Activated B cell treated with CpG ODN at 0.5 μM for 24 hours (primary cell): ENCODE results near the gene PIK3C2G. TPM values are rescaled to one million over a fixed set of nuclear protein-coding genes. Genes with fewer than 3 reads are reported as not detected.

Experiments used
- ATAC-seq: fragments of 200-7000 bp; cut with Tn5 transposase; one replicate; pipeline ENCODE4 v1.10.0; 2021; ENCODE audit warnings: low read depth, mild to moderate bottlenecking, moderate library complexity
- CTCF ChIA-PET: fragments of 350-600 bp; sonication (Branson Sonifier 250); formaldehyde crosslinking; loops from one replicate; lab custom pipeline; 2021; ENCODE audit warnings: antibody characterized with exemption; lab: Charles Lee
- POLR2A ChIA-PET: fragments of 350-600 bp; sonication (Branson Sonifier 250); formaldehyde crosslinking; loops from one replicate; lab custom pipeline; 2021; ENCODE audit warnings: antibody characterized with exemption; lab: Charles Lee
- DNase-seq: peaks from one replicate; pipeline ENCODE4 v3.0.0; 2022
- H3K27ac Mint-ChIP-seq: one replicate; pipeline ENCODE4 v1.8.0; 2020; ENCODE audit warnings: mixed read lengths
- H3K27me3 Mint-ChIP-seq: one replicate; pipeline ENCODE4 v1.8.0; 2021; ENCODE audit warnings: mixed read lengths
- H3K36me3 Mint-ChIP-seq: one replicate; pipeline ENCODE4 v1.8.0; 2021; ENCODE audit warnings: low read depth, mixed read lengths
- H3K4me1 Mint-ChIP-seq: one replicate; pipeline ENCODE4 v1.8.0; 2021; ENCODE audit warnings: mixed read lengths
- H3K4me3 Mint-ChIP-seq: one replicate; pipeline ENCODE4 v1.8.0; 2020; ENCODE audit warnings: mild to moderate bottlenecking, mixed read lengths
- H3K9me3 Mint-ChIP-seq: one replicate; pipeline ENCODE4 v1.8.0; 2020; ENCODE audit warnings: mixed read lengths
- intact Hi-C: fragments of 100-400 bp; cut with micrococcal nuclease; formaldehyde crosslinking; loops from one replicate; pipeline ENCODE4 v1.15.1; 2024
- total RNA-seq: library from RNA; stranded (reverse); gene quantifications from 2 replicates; pipeline ENCODE4 v1.2.3, GENCODE V29; 2022
- TF ChIP-seq, protein P1 (sequence below): fragments of 200-600 bp; IDR thresholded peaks from one replicate; pipeline ENCODE4 v1.8.0; 2022; ENCODE audit warnings: antibody characterized with exemption, mild to moderate bottlenecking

Gene PIK3C2G
- total RNA-seq, 1 donor from 2014 or later, result not detected

- CTCF ChIA-PET, result no interaction called here
- intact Hi-C loops, result no loop called here
Measured at GRCh38 chr12:18306311-18306710, 45.0 kb downstream of the PIK3C2G start.

DNA sequence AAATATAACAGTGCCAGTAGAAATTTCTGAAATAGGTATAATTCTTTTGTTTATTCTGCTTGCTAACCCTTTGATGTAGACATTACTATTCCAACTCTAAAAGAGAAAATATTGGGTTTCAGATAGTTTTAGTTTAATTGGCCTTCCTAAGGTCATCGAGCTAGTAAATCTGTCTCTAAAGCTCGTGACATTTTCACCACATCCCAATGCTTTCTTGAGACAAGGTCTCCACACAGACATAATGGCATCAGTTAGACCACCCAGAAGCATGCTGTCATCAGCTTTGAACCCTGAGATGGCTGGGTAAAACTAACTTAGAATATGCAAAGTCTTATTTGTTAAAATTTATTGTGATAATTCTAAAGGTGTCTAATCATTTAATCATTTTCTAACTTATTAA lies 52.0 kb downstream of the PIK3C2G start:
- intact Hi-C loops, result no loop called here
- TF ChIP-seq, protein P1, sequence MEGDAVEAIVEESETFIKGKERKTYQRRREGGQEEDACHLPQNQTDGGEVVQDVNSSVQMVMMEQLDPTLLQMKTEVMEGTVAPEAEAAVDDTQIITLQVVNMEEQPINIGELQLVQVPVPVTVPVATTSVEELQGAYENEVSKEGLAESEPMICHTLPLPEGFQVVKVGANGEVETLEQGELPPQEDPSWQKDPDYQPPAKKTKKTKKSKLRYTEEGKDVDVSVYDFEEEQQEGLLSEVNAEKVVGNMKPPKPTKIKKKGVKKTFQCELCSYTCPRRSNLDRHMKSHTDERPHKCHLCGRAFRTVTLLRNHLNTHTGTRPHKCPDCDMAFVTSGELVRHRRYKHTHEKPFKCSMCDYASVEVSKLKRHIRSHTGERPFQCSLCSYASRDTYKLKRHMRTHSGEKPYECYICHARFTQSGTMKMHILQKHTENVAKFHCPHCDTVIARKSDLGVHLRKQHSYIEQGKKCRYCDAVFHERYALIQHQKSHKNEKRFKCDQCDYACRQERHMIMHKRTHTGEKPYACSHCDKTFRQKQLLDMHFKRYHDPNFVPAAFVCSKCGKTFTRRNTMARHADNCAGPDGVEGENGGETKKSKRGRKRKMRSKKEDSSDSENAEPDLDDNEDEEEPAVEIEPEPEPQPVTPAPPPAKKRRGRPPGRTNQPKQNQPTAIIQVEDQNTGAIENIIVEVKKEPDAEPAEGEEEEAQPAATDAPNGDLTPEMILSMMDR, result no peak
- ChIA-PET CTCF (no interaction called here), POLR2A (no interaction called here)
- no peaks in the 10 kb centered on the region for H3K4me1 Mint-ChIP-seq
- H3K27me3 Mint-ChIP-seq, result no peaks in the 10 kb centered on the region
- no peak overlapping the region for H3K27ac Mint-ChIP-seq
- no peaks in the 10 kb centered on the region for H3K9me3 Mint-ChIP-seq
- H3K36me3 Mint-ChIP-seq, result no peaks in the 10 kb centered on the region
- no peak overlapping the region for H3K4me3 Mint-ChIP-seq
- ATAC-seq, result no peak
- DNase-seq, result no peak

More at GRCh38 chr12:18306311-18306710, 45.0 kb downstream of the PIK3C2G start:
- Mint-ChIP-seq H3K27me3 (no peaks in the 10 kb centered on the region), H3K4me1 (no peaks in the 10 kb centered on the region), H3K9me3 (no peaks in the 10 kb centered on the region), H3K36me3 (no peaks in the 10 kb centered on the region), H3K27ac (no peak overlapping the region), H3K4me3 (no peak overlapping the region)
- TF ChIP-seq, protein P1, result no peak
- ATAC-seq, result no peak
- POLR2A ChIA-PET, result no interaction called here
- no peak for DNase-seq

- Mint-ChIP-seq H3K9me3 (no peaks in the 10 kb centered on the region), H3K4me3 (no peak overlapping the region), H3K27ac (no peak overlapping the region), H3K36me3 (no peaks in the 10 kb centered on the region), H3K27me3 (no peaks in the 10 kb centered on the region), H3K4me1 (no peaks in the 10 kb centered on the region)
- DNase-seq, result no peak
- intact Hi-C loops, result no loop called here
- POLR2A ChIA-PET, result no interaction called here
- TF ChIP-seq, protein P1, result no peak
- CTCF ChIA-PET, result interaction anchor here (1.4 kb wide), 1 partner anchor 181 kb away, joined by 3 read pairs; no protein-coding TSS in a partner anchor
- ATAC-seq, result no peak
Measured at GRCh38 chr12:18320036-18320617, 58.8 kb downstream of the PIK3C2G start.

DNA sequence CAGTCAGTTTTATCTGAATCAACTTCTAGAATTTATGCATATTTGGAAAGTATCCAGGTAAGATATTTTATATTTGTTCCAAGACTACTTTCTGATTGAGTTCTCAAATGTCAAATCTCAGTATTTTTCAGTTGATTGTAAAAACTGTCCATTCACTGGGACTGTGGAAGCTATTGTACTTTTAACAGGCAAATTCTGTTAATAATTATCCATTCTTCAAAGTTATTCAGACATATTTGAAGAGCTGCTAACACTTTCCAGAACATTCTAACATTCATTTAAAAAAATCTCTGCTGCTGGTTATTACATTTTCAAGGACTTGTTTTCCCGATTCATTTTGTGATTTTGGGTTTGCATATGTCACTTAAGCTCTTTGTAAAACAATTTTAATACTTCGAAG lies 59.7 kb downstream of the PIK3C2G start:
- POLR2A ChIA-PET, result no interaction called here
- ATAC-seq (no peak), DNase-seq (no peak)
- no peaks in the 10 kb centered on the region for H3K27me3 Mint-ChIP-seq
- H3K4me3 Mint-ChIP-seq, result no peak overlapping the region
- intact Hi-C loops, result no loop called here
- CTCF ChIA-PET, result no interaction called here
- H3K4me1 Mint-ChIP-seq, result no peaks in the 10 kb centered on the region
- no peak overlapping the region for H3K27ac Mint-ChIP-seq
- no peaks in the 10 kb centered on the region for H3K36me3 Mint-ChIP-seq
- TF ChIP-seq, protein P1, result no peak
- no peaks in the 10 kb centered on the region for H3K9me3 Mint-ChIP-seq

DNA sequence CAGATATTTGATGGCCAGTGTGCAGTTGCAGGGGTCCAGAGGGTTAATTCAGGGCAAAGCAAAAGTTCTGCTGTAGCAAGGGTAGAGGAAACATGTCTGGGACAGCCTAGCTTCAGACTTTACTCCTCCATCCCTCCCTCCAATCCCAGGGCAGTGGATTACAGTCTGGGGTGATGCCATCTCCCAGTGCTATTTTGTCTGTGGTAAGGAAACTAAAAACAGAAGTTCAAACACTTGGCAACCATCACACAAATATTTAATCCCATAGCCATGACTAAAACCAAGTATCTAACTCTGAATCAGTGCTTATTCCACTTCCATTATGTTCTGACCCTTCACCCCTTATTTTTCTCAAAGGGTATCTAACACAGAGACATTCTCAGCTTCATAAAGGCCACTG lies 61.8 kb downstream of the PIK3C2G start:
- no peaks in the 10 kb centered on the region for H3K27me3 Mint-ChIP-seq
- H3K4me3 Mint-ChIP-seq, result no peak overlapping the region
- DNase-seq, result no peak
- H3K27ac Mint-ChIP-seq, result no peak overlapping the region
- no peak for ATAC-seq
- no peaks in the 10 kb centered on the region for H3K4me1 Mint-ChIP-seq
- H3K9me3 Mint-ChIP-seq, result peaks cover 1% of the 10 kb centered on the region
- TF ChIP-seq, protein P1, result no peak
- ChIA-PET CTCF (no interaction called here), POLR2A (no interaction called here)
- no peaks in the 10 kb centered on the region for H3K36me3 Mint-ChIP-seq
- intact Hi-C loops, result no loop called here
